HG02840 (cell line): ENCODE data around the gene PTK7.

ENCODE experiments used
- ATAC-seq: cut with Tn5 transposase; IDR thresholded peaks from one replicate; pipeline ENCODE4 v1.9.1; 2021; ENCODE audit warnings: mild to moderate bottlenecking, moderate library complexity, moderate number of reproducible peaks; ENCODE audit not compliant: unreplicated experiment, low FRiP score

The PTK7 gene

DNA sequence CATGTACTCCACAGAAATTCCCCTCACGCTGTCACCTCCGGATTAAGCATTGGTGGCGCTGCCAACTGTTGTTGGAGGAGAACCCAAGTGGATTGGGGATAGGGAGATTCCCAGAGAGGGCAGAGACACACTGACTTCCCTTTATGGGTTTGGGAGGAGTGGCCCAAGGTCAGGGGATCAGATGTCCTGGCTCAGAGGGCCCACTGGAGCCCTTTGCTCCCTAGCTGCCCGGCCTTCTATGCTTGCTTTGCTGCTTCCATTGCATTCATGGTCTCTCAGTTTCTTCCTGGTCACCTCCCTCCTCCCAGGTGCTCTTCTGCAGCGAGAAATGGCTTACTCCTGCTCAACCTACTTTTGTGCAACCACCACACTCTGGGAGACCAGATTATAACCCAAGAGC, 120.2 kb downstream of the PTK7 start:
- no peak for ATAC-seq

DNA sequence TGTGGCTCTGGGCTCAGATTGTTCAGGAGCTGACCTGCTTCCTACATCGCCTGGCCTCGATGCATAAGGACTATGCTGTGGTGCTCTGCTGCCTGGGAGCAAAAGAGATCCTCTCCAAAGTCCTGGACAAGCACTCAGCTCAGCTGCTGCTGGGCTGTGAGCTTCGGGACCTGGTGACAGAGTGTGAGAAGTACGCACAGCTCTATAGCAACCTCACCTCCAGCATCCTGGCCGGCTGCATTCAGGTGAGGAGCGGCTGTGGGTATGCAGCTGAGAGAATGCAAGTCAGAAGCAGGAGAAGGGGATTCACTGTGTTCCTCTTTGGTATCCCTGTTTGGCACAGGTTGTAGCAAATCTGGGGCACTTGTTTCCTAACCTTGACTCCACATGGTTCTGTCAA, 123.8 kb downstream of the PTK7 start:
- no peak for ATAC-seq

DNA sequence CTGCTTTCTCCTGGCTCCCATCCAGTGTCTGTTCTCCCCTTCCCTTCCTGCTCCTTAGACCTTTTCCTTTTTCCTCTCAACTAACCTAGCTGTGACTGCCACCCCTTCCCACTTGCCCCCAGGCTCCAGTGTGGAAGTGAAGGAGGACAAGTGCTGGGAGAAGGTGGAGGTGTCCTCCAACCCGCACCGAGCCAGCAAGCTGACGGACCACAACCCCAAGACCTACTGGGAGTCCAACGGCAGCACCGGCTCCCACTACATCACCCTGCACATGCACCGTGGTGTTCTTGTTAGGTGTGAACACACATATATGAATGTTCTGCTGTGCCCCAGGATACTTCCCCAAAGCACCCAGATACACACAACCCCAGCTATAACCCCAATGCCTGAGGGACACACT, 124.4 kb downstream of the PTK7 start:
- ATAC-seq: no peak

DNA sequence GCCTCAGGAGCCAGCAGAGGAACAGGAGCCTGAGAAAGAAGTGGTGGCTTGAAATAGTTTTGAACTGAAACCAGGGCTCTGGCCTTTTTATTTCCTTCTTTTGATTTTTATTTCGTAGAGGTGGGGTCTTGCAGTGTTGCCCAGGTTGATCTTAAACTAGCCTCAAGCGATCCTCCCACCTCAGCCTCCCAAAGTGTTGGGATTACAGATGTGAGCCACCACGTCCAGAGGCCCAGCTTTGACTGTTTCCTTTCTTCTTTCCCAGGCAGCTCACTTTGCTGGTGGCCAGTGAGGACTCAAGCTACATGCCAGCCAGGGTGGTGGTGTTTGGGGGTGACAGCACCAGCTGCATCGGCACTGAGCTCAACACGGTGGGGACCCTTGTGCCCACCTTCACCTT, 126.3 kb downstream of the PTK7 start:
- ATAC-seq: no peak

DNA sequence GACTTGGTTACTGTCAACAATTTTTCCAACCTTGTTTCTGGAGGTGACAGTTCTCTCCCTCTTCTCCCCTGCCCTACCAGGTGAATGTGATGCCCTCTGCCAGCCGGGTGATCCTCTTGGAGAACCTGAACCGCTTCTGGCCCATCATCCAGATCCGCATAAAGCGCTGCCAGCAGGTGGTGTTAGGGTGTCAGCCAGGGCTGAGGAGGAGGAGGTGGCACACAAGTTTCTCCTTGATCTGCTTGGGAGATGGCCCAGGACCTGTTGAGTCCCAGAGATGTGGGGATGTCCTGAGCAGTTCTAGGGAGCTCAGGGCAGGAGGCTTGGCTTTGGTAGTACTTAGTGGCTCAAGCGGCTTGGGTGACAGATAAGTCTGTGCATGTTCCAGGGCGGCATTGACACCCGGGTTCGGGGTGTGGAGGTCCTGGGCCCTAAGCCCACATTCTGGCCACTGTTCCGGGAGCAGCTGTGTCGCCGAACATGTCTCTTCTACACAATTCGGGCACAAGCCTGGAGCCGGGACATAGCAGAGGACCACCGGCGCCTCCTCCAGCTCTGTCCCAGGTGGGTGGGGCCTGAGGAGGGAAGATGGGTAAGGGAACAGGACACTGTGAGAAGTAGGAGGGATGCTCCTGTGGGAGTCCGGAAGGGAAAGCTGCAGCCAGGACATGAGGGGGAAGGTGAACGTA, 127.1 kb downstream of the PTK7 start:
- ATAC-seq: no peak

DNA sequence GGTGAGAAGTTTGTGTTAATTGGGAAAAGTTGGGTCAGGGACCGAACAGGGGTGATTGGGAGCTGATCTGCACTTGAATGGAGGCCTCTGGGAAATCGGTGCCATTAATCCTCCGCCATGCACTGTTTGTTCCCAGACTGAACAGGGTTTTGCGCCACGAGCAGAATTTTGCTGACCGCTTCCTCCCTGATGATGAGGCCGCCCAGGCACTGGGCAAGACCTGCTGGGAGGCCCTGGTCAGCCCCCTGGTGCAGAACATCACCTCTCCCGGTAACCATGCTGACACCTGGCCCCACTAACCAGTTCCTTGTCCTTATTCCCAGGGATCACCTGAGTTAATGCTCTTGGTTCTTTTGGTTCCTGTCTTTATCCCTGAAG, 127.6 kb downstream of the PTK7 start:
- no peak for ATAC-seq

DNA sequence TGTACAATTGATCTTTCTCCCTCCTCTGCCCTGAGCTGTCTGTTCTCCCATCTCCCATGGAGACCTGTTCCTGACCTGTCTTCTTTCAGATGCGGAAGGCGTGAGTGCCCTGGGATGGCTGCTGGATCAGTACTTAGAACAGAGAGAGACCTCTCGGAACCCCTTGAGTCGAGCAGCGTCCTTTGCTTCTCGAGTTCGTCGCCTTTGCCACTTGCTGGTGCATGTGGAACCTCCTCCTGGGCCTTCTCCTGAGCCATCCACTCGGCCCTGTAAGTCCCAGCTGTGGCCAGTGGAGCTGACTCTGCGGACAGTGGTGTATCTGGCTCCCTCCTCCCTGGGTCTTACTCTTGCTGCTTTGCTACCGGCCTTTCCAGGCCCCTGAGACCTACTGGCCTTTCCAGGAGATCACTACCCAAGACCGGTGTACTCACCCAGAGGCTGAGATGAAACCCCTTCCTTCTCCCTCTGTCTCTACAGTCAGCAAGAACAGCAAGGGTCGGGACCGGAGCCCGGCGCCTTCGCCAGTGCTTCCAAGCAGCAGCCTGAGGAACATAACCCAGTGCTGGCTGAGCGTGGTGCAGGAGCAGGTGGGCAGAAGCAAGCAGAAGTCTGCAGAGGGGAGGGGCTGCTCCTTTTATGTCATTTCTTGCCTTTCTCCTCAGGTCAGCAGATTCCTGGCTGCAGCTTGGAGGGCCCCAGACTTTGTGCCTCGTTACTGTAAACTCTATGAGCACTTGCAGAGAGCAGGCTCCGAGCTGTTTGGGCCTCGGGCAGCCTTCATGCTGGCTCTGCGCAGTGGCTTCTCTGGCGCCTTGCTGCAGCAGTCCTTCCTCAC, 128.4 kb downstream of the PTK7 start:
- ATAC-seq: no peak

DNA sequence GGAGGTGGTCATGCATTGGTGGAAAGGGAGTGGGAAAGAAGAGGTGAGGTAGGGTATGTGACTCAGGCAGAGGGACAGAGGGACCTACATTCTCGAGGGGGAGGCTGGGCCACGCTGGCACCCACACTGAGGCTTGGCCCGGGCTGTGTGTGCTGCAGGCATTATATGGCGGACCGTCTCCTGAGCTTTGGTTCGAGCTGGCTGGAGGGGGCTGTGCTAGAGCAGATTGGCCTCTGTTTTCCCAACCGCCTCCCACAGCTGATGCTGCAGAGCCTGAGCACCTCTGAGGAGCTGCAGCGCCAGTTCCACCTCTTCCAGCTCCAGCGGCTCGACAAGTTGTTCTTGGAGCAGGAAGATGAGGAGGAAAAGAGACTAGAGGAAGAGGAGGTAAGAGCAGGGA, 129.7 kb downstream of the PTK7 start:
- no peak for ATAC-seq

DNA sequence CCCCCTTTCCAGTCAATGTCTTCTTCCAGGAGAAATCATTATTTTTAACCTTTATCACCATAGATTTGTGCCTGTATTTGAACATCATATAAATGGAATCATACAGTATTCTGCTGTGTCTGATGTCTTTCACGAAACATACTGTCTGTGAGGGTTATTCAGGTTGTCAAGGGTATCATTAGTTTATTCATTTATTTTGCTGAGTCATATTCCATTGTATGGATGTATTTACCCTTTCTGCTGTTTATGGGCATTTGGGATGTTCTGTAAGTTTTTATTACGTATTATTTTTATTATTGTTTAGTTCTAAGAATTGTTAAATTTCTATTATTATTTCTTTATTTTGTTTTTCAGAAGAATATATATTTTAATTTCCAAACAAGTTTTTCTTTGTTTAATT, 131.2 kb downstream of the PTK7 start:
- ATAC-seq: no peak
